Pancreas (tissue), 10 donors: ENCODE data around the gene AHNAK. TPM values are rescaled to one million over a fixed set of nuclear protein-coding genes. Genes with fewer than 3 reads are reported as not detected.

Experiments
- ATAC-seq, 4 donors: fragments of 200-7000 bp; cut with Tn5 transposase; one replicate each; pipeline versions ENCODE4 v1.8.0 to v1.9.1; 2020; ENCODE audit warnings: mild to moderate bottlenecking in 4 of 4, moderate library complexity in 4 of 4
- DNase-seq, 6 donors: peaks; one replicate each; pipeline ENCODE4 v3.0.0-alpha.2; 2020
- FAIRE-seq: peaks from 2 replicates; lab custom pipeline; 2012; peaks lifted over from hg19 to GRCh38; lab: Jason Lieb, UNC
- H3K27ac ChIP-seq, 4 donors: fragments of 200-600 bp; sonication (generic); 1 replicate in 3 of 4; 2 replicates in 1 of 4; pipeline versions ENCODE4 v1.5.0 to v1.8.0; 2020
- H3K27me3 ChIP-seq, 4 donors: fragments of 200-600 bp; one replicate each; pipeline ENCODE4 v1.8.0; 2021
- H3K36me3 ChIP-seq, 3 donors: fragments of 200-600 bp; sonication (generic) in 1 of 3; one replicate each; pipeline versions ENCODE4 v1.5.0 to v1.8.0; 2020 to 2021
- H3K4me1 ChIP-seq, 3 donors: fragments of 200-600 bp; one replicate each; pipeline ENCODE4 v1.8.0; 2021
- H3K4me3 ChIP-seq, 4 donors: fragments of 200-600 bp; sonication (generic) in 2 of 4; one replicate each; pipeline versions ENCODE4 v1.5.0 to v1.8.0; 2020 to 2021
- H3K9me3 ChIP-seq, 4 donors: fragments of 200-600 bp; one replicate each; pipeline ENCODE4 v1.8.0; 2021
- WGBS, 2 donors: extraction: QIAGEN DNeasy Blood & Tissue Kit; methylation state at CpG; one replicate each; pipeline ENCODE4 v1.1.7; 2013; 5-methylcytosine and 5-hydroxymethylcytosine counted together
- intact Hi-C, 3 donors: fragments of 100-400 bp; cut with DNase I; formaldehyde crosslinking; loops; one replicate each; pipeline versions ENCODE4 v1.11.1 to v1.14.2; 2022
- polyA plus RNA-seq, 2 donors: library from polyadenylated mRNA; stranded (reverse); fragments of 200-250 nt; gene quantifications; one replicate each; pipeline ENCODE4 v1.2.3, GENCODE V29; 2013
- total RNA-seq, 6 donors: library from RNA; stranded (reverse); fragmentation: NEBNext Ultra II Directional in 4 of 6; extraction: Animal tissue kit (Norgen Biotek cat#: 25700) in 4 of 6; gene quantifications; one replicate each; pipeline versions ENCODE4 v1.2.1 to v1.2.4, GENCODE V29; 2021 to 2023
- TF ChIP-seq, protein P1 (sequence below), 4 donors: fragments of 200-600 bp; sonication (generic) in 3 of 4; IDR thresholded peaks; one replicate each; pipeline versions ENCODE4 v1.5.0 to v1.8.0; 2021; ENCODE audit warnings: antibody characterized with exemption in 4 of 4
- donor health status: healthy with polysubstance abuse.
- donor health status: DM: no; HTN: no; CAD: no; lungs with moderate emphysema.
- donor health status: DM: no; HTN: no; CAD: no.
- donor health status: control.
- donor health status: control.
- donor health status: Bipolar disorder and iron deficiency.
- donor health status: DM: yes; HTN: yes; CAD: no.
- donor health status: DM: no; HTN: no; CAD: no.
- donor health status: DM: no; HTN: no; CAD: no.
- donor health status: DM: yes; HTN: yes; CAD: no.

The AHNAK gene
- total and polyA plus RNA-seq, 8 donors: 18.7 to 163 (median 66.8) TPM

DNA sequence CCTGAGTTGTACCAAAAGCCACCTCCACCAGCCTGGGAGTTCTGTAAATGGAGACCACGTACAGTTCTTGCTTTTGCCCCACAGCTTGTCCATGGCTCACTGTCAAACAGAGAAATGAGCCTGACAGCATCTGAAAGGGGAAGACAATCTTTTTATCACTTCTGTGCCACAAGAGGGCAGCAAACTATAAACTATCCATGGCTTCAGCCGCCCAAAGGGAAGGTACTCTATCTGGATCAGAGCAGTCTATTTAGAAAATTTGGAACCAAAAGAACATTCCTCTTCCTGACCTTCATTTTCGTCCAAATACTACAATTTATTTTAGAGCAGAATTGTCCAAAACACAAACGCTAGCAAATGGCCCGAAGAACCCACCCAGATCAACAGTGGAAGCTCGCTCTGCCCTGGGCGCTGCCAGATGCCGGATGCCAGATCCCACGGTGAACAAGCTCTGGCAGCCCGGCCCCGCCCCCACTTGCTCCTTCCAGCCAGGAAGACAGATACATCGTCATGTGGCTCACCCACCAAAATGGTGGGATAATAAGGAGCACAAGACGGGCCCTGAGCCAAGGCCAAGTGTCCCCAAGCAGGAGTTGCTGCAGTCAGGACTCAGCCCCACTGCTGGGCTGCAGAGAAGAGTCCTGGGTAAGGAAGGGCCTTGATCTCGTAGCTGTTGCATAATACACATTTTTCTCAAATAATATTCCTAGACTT lies 151.6 kb downstream of the AHNAK start:
- TF ChIP-seq, protein P1, sequence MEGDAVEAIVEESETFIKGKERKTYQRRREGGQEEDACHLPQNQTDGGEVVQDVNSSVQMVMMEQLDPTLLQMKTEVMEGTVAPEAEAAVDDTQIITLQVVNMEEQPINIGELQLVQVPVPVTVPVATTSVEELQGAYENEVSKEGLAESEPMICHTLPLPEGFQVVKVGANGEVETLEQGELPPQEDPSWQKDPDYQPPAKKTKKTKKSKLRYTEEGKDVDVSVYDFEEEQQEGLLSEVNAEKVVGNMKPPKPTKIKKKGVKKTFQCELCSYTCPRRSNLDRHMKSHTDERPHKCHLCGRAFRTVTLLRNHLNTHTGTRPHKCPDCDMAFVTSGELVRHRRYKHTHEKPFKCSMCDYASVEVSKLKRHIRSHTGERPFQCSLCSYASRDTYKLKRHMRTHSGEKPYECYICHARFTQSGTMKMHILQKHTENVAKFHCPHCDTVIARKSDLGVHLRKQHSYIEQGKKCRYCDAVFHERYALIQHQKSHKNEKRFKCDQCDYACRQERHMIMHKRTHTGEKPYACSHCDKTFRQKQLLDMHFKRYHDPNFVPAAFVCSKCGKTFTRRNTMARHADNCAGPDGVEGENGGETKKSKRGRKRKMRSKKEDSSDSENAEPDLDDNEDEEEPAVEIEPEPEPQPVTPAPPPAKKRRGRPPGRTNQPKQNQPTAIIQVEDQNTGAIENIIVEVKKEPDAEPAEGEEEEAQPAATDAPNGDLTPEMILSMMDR (IDR thresholded peaks at IDR 0.05): peak; percentile 17 to 73 (median 53)
- peak; percentile 85 to 96 (median 91) for ATAC-seq
- H3K9me3 ChIP-seq: no peaks in the 10 kb centered on the region
- intact Hi-C loops: loop anchor here in 1 of 3 donors (10.0 kb wide), 1 partner anchor 300 kb away; no protein-coding TSS in a partner anchor
- H3K4me3 ChIP-seq: peak overlapping the region in 2 of 4 donors; percentile 5 to 27
- 7 to 18% methylated on average over 14 of the region's 14 CpGs for WGBS, 2 donors
- H3K36me3 ChIP-seq: no peaks in the 10 kb centered on the region
- FAIRE-seq: no peak
- peak overlapping the region in 2 of 4 donors; percentile 17 to 36 for H3K27ac ChIP-seq
- DNase-seq: peak; percentile 54 to 82 (median 73)
- H3K27me3 ChIP-seq: no peaks in the 10 kb centered on the region
- no peaks in the 10 kb centered on the region for H3K4me1 ChIP-seq

DNA sequence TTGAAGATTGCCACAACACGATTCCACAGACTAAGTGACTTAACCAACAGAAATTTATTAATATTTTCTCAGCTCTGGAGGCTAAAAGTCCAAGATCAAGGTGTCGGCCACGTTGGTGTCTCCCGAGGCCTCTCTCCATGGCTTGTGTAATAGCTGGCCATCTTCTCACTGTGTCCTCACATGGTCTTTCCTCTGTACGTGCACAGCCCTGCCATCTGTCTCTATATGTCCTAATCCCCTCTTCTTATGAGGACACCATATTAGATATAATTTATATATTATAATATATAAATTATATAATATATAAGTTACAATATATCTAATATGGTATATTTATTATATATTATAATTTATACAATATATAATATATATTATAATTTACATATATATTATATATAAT lies 152.9 kb downstream of the AHNAK start:
- Histone ChIP-seq H3K27me3 (no peaks in the 10 kb centered on the region), H3K27ac (no peak overlapping the region), H3K36me3 (no peaks in the 10 kb centered on the region), H3K4me1 (no peaks in the 10 kb centered on the region), H3K9me3 (no peaks in the 10 kb centered on the region), H3K4me3 (no peak overlapping the region)
- peak in 1 of 6 donors; percentile 7 for DNase-seq
- no peak for FAIRE-seq
- no peak for ATAC-seq
- TF ChIP-seq, protein P1 (IDR thresholded peaks at IDR 0.05): no peak
- WGBS, 2 donors: 64 to 75% methylated on average over 5 of the region's 5 CpGs
- intact Hi-C loops: loop anchor here in 1 of 3 donors (10.0 kb wide), 1 partner anchor 301 kb away; no protein-coding TSS in a partner anchor

DNA sequence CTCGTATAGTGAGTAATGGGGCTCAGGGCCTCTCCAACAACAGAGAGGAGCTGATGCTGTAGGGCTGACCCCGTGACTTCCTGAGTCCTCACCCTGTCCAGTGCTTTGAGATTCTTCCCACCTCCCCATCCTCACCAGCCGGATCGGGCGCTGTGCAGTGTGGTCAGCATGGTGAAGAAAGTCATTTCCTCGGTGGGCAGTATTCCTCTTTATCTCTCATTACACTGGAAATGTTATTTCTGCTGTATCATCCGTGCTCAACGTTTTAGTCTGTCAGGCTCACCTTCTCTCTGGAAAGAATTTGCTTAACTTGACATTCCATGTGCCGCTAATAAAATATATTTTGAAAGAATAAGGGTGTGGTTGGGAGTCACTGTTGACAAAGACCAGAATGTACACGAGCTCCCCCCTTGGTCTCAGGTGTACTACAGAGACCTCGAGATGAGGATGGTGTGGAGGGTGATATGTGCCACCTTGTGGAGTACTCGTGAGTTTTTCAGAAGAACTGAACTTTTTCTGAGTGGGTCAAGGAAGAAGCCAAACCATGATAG lies 153.5 kb downstream of the AHNAK start:
- intact Hi-C loops: loop anchor here in 1 of 3 donors (10.0 kb wide), 1 partner anchor 302 kb away; no protein-coding TSS in a partner anchor
- DNase-seq: peak in 1 of 6 donors; percentile 42

DNA sequence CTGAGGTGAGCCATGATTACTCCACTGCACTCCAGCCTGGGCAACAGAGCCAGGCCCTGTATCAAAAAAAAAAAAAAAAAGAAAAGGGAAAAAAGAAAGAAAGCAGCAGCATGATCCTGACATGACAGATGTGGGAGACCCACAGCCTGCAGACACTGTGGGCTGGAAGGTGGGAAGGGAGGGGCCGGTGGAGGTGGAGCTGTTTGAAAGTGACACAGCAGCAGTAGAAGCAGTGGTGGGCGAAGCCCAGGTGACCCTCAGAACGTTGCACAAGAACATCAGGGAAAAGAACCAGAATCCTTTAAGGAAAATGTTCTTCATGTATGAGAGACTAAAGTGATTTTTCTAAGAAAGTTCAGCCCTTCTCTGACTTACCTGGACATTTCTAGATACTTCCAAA lies 154.1 kb downstream of the AHNAK start:
- intact Hi-C loops: loop anchor here in 1 of 3 donors (10.0 kb wide), 1 partner anchor 302 kb away; no protein-coding TSS in a partner anchor
- ATAC-seq: no peak
- H3K27ac ChIP-seq: no peak overlapping the region
- H3K4me1 ChIP-seq: no peaks in the 10 kb centered on the region
- DNase-seq: peak in 1 of 6 donors; percentile 21
- no peaks in the 10 kb centered on the region for H3K27me3 ChIP-seq
- H3K36me3 ChIP-seq: no peaks in the 10 kb centered on the region
- H3K4me3 ChIP-seq: no peak overlapping the region
- WGBS, 2 donors: 50 to 66% methylated on average over 3 of the region's 3 CpGs
- no peak for FAIRE-seq
- H3K9me3 ChIP-seq: no peaks in the 10 kb centered on the region
- TF ChIP-seq, protein P1 (IDR thresholded peaks at IDR 0.05): no peak

More for the DNA sequence above, 153.5 kb downstream of the AHNAK start:
- ATAC-seq: no peak
- H3K4me1 ChIP-seq: no peaks in the 10 kb centered on the region
- H3K4me3 ChIP-seq: no peak overlapping the region
- WGBS, 2 donors: 50 to 53% methylated on average over 12 of the region's 12 CpGs
- H3K9me3 ChIP-seq: no peaks in the 10 kb centered on the region
- no peaks in the 10 kb centered on the region for H3K27me3 ChIP-seq
- H3K27ac ChIP-seq: no peak overlapping the region
- H3K36me3 ChIP-seq: no peaks in the 10 kb centered on the region
- TF ChIP-seq, protein P1 (IDR thresholded peaks at IDR 0.05): no peak
- FAIRE-seq: no peak
